Stimulated activated CD4-positive, alpha-beta T cell treated with anti-CD3 and anti-CD28 coated beads, Interleukin-1b, Interleukin-23, amount 100 ng/mL, for 4 hours (primary cell): ENCODE results near the gene CAPN12.
"Not testable (repeated sequence)": the region's sequence is repeated elsewhere in the genome, so short reads cannot be mapped to it uniquely, and the experiment has no call there.

ENCODE experiments used
- DNase-seq, 2 donors: peaks; one replicate each; pipeline ENCODE4 v3.0.0-alpha.2; 2020; ENCODE audit warnings: low read depth in 2 of 2

CAPN12 gene, protein sequence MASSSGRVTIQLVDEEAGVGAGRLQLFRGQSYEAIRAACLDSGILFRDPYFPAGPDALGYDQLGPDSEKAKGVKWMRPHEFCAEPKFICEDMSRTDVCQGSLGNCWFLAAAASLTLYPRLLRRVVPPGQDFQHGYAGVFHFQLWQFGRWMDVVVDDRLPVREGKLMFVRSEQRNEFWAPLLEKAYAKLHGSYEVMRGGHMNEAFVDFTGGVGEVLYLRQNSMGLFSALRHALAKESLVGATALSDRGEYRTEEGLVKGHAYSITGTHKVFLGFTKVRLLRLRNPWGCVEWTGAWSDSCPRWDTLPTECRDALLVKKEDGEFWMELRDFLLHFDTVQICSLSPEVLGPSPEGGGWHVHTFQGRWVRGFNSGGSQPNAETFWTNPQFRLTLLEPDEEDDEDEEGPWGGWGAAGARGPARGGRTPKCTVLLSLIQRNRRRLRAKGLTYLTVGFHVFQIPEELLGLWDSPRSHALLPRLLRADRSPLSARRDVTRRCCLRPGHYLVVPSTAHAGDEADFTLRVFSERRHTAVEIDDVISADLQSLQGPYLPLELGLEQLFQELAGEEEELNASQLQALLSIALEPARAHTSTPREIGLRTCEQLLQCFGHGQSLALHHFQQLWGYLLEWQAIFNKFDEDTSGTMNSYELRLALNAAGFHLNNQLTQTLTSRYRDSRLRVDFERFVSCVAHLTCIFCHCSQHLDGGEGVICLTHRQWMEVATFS

DNA sequence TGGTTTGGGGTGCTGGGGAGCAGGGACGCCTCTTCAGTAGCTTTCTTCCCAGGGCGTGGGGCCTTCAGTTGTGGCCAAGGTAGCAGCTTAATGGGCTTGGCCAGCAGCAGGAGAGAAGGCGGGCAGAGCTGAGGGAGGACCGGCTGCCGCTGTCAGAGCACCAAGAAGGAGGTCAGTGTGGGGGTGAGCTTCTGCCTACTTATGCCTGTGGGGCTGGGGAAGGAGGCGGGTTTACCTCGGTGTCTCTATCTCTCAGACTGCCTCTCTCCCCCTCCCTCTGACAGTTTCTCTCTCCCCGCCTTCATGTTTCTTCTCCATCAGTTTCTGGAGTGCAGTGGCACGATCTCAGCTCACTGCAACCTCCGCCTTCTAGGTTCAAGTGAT, at the start of gene CAPN12:
CAPN12 (minus strand) TSS at position 177 of the 384 bp plus-strand sequence. CDS start 309 bp downstream, outside the sequence.
- no peak for DNase-seq

DNA sequence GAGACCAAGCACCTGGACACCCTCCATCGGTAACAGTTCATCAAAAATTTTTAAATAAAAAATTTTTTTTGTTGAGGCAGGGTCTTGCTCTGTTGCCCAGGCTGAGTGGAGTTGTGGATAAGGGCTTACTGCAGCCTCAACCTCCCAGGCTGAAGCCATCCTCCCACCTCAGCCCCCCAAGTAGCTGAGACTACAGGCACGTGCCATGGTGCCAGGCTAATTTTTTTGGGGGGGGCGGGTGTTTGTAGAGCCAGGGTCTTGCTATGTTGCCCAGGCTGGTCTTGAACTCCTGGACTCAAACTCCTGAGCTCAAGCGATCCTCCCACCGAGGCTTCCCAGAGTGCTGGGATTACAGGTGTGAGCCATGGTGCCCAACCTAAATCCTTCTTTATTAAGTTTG, 49.4 kb upstream of the CAPN12 start:
- no peak for DNase-seq

DNA sequence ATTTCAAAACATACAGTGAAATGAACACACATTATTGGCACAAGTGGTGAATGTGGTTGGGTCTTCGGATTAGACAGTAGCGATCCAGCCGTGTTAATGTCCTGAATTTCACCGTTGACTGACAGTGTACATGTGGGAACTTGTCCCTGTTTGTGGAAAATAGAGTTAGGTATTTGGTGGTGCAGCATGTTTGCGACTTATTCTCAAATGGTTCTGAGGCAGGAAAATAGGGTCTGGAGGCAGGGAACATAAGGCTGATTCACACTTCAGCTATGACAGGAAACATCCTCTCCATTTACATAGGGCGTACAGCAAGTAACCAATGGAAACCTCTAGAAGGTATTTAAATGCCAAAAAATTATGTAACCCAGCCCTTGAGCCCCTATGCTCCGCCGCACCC, 48.9 kb upstream of the CAPN12 start:
- no peak for DNase-seq

DNA sequence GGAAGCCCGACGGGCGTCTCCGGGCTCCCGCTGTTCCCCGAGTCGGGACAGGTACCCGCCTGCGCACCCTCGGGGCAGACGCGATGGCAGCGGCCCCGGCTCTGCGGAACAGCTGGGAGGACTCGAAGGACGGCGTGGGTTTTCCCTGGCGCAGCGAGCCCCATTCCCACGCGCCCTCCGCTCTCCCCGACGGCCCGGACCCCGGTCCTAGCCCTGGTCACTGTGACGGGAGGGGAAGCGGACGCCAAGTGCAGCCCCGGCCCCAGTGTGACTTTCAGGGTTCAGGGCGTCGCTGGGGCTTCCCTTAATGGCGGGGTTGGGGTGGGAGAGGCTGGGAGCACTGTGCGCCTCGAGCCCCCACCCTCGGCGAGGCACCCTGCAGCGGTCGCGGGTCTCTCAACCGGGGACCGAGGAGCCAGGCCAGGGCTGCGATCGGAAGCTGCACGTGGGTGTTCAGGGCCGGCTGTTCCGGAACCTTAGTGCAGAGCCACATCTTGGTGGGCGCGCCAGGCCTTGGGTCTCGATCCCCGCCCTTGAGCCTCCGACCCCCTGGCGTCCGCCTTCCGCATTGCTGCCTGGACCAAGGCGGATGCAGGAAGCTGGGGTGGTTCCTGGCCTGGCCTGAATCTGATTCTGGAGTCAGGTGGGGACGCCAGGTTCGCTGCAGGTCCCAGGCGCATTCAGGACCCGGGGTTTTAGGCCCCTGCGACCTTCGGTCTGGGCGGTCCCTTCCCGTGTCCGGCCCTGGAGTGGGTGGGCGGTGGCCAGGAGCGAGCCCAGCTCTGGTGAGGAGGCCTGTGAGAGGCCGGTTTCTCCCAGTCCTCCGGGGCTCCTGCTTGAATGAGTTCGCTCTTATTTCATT, 48.2 kb upstream of the CAPN12 start:
- DNase-seq: peak; percentile 8 to 19

DNA sequence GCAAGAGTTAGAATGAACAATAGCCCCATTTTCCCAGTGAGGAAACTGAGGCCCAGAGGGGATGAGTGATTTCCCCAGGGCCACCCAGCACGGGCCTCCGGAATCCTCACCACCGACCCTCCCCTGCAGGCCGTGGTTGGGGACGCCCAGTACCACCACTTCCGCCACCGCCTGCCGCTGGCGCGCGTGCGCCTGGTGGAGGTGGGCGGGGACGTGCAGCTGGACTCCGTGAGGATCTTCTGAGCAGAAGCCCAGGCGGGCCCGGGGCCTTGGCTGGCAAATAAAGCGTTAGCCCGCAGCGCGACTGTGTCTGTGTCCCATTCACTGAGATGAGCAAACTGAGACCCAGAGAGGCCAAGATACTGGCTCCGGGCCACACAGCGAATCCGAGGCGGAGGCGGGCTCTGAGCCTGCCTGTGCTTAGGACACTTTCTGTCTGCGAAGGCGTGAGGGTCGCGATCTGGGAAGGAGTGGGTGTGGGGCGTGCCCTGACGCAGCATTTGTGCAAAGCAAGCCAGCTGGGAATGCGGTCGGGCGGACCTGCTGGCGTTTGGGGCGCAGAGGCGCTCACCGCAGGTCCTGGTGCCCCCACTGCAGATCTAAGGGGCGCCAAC, 47.3 kb upstream of the CAPN12 start:
- DNase-seq: not testable (repeated sequence)

DNA sequence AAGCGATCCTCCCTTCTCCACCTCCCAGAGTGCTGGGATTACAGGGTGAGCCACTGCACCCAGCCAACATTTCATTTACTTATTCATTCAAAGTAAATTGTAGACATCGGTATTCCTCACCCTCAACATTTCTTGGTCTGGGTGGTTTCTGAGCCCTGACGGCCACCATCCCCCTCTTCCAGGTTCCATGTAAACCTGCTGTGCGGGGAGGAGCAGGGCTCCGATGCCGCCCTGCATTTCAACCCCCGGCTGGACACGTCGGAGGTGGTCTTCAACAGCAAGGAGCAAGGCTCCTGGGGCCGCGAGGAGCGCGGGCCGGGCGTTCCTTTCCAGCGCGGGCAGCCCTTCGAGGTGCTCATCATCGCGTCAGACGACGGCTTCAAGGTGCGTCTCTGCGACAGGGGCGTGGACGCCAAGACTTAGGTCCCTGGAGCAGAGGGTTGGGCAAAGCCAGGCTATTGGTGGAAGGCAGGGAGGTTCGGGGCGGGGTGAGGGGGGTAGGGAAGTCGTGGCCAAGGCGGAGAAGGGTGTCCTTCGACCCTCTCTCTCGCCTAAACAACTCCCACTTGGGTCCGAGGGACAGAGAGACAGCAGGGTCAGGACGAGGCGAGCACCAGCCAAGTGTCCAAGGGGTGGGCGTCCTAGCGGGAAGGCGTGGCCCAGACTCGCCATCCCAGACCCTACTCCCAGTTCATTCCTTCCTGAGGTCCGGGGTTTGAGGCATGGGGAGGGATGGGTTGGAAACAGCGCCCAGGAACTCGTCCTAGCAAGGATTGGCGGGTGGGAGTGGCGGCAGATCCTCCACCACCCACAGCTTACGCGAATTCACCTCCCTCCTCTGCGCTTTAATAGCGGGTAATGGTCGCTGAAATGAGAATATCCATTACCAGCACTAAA, 46.5 kb upstream of the CAPN12 start:
- not testable (repeated sequence) for DNase-seq

DNA sequence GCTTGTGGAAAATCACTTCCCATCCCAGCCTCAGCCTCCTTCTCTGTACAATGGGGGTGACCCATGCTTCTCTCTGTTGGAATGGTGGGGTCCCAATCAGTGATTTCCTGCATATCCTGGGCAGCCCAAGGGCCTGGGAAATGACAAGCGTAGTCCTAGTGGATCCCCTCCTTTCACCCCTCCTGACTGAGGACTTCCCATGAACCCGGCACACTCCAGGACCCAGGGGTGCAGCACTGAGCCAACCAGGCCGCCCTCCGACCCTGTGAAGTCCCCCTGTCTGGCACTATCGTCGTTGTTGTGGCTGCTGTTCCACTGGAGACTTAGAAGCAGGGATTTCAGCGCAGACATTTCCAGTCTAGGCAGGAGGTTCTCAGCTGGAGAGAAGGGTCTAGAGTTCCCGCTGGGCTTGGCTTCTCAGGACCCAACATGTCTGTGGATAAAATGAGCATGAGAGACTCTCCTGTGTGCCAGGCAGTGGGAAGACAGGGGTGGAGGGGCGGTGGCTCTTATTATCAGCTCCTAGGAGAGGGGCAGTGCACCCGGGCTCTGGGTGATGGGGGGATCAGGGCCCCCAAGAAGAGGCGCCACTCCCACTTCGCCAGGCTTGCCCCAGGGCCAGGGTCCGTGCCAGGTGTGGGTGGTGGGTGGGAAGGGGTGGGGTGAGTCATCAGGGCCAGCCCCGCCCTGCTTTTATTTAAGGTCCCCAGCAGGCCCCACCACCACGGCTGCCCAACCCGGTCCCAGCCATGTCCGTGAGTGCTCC, 44.4 kb upstream of the CAPN12 start, which contains the start of gene LGALS7B:
LGALS7B (plus strand) TSS at position 723 of the 766 bp plus-strand sequence; CDS start at position 750, 27 bp downstream.
- no peak for DNase-seq

DNA sequence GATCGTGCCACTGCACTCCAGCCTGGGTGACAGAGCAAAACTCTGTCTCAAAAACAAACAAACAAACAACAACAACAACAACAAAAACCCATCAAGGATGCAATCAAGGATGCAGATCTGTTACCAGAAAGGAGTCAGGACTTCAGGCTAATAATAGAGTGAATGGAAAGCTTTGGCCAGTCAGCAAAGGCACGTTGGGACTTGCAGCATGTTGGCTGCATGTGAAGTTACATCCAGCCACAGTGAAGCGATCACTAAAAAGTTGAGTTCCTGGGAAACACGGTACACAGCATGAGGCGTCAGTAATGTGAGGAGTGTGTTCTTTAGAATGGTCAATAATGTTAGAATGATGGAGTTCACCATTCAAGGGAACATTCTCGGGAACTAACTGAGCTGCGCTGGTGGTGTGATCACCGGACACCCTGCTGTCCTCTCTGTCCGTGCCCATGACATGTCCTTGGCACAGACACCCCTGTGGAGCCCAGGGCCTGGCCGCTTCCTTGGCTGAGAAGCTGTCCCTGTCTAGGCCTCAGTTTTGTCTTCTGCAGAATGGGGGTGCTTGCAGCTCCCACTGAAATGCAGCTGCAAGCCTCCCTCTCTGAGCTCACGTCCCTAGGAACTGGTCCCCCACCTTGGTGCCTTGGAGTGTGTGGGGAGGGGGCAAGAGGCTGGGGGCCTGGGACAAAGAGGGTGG, 42.4 kb upstream of the CAPN12 start:
- DNase-seq: no peak

DNA sequence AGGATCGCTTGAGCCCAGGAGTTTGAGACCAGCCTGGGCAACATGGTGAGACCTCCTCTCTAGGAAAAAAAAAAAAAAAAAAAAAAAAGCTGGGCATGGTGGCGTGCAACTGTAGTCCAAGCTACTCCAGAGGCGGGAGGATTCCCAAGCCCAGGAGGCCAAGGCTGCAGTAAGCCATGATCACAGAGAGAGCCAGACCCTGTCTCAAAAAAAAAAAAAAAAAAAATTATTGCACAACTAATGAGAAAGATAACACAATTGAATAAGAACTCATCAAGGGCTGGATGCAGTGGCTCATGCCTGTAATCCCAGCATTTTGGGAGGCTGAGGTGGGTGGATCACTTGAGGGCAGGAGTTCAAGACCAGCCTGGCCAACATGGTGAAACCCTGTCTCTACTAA, 41.8 kb upstream of the CAPN12 start:
- DNase-seq: not testable (repeated sequence)

DNA sequence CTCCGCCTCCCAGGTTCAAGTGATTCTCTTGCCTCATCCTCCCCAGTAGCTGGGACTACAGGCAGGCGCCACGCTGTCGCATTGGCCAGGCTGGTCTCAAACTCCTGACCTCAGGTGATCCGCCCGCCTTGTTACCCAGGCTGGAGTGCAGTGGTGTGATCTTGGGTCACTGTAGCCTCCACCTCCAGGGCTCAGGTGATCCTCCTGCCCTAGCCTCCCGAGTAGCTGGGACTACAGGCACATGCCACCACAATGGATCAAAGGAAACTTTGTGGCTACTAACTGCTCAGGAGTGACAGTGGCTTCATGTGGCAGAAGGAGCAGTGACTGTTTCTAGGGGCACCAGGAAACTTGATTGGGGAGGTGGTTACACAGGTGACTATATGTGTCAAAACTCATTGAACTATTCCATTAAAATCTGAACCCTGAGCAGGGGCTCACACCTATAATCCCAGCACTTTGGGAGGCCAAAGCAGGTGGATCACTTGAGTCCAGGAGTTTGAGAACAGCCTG, 41.0 kb upstream of the CAPN12 start:
- no peak for DNase-seq

DNA sequence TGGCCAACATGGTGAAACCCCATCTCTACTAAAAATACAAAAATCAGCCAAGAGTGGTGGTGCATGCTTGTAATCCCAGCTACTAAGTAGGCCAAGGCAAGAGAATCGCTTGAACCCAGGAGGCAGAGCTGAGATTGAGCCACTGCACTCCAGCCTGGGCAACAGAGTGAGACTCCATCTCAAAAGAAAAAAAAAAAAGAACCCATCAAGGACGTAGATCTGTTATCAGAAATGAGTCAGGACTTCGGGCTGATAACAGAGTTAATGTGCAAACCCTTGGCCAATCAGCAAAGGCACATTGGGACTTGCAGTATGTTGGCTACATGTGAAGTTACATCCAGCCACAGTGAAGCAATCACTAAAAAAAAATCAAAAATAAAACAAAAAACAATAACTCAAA, 40.0 kb upstream of the CAPN12 start:
- DNase-seq: no peak

DNA sequence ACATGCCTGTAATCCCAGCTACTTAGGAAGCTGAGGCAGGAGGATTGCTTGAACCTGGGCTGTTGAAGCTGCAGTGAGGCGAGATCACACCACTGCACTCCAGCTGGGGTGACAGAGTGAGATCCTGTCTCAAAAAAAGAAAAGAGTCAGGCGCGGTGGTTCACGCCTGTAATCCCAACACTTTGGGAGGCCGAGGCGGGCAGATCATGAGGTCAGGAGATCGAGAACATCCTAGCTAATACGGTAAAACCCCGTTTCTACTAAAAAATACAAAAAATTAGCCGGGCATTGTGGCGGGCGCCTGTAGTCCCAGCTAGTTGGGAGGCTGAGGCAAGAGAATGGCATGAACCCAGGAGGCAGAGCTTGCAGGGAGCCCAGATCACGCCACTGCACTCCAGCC, 37.9 kb upstream of the CAPN12 start:
- DNase-seq: not testable (repeated sequence)

DNA sequence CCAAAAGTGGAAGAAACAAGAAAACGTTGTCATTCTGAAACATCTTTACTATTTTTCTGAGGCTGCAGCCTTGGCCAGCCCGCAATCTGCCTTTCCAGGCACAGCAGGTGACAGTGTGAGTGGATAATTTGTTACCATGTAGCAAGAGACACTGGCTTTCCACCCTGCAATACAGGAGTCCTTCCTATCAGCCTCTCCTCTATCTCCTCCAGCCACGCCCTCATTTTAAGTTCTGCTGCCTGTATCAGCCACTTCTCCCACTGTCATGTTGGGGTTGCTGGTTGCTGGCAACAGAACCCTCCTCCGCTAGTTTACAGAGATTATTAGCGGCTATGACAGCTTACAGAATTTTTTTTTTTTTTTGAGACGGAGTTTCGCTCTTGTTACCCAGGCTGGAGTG, 36.8 kb upstream of the CAPN12 start:
- DNase-seq: no peak

DNA sequence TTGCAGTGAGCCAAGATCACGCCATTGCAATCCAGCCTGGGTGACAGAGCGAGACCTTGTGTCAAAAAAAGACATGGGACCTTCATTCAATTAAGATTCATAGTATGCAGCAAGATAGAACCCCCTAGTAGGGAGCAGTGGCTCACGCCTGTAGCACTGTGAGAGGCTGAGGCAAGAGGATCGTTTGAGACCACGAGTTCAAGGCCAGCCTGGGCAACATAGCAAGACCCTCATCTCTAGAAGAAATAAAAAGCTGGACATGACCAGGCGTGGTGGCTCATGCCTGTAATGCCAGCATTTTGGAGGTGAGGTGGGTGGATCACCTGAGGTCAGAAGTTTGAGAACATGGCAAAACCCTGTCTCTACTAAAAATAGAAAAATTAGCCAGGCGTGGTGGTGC, 36.2 kb upstream of the CAPN12 start:
- DNase-seq: no peak

DNA sequence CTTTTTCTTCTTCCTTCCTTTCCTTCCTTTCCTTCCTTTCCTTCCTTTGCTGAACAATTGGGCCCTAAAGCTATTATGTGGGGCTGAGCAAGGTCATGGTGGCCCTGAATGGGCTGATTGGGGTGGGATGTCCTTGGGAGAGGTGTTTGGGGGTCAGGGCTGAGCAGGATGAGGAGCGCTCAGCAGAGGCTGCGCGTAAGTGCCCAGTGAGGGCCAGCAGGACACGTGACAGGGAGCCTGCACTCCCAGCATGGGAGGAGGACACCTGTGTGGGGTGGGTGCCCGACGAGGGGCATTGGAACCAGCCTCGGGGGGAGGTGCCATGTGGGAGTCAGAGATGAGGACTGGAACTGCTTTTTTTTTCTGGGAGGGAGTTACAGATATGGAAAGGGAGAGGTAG, 34.5 kb upstream of the CAPN12 start:
- DNase-seq: no peak

DNA sequence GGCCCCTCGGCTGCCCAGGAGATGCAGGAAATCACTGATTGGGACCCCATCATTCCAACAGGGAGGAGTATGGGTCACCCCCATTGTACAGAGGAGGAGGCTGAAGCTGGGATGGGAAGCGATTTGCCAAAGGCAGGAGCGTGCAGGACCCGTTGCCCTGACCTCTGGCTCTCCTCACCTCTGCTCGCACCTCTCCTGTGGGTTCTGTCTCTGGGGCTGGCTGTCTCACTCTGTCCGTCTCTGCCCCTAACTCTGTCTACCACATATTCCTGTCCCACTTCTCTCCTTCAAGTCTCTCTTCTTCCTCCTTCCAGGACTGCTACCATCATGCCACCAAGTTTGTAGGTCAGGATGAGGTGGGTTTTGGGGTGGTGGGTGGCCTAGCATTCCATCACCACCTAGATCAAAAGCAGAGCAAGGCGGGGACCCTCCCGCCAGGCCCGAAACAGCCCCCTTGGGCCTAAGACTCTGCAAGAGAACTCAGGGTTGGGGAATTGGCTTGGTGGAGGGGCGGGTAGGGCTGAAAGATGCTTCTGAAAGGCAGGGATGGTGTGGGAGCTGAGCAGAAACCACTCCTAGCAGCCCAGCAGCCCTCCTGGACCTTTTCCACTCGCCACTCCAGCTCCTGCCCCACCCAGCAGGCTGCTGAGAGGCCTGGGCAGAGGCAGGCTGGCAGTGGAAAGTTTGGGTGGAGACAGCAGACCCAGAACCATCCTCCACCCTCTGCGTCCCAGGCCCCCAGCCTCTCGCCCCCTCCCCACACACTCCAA, 30.1 kb upstream of the CAPN12 start:
- DNase-seq: no peak

DNA sequence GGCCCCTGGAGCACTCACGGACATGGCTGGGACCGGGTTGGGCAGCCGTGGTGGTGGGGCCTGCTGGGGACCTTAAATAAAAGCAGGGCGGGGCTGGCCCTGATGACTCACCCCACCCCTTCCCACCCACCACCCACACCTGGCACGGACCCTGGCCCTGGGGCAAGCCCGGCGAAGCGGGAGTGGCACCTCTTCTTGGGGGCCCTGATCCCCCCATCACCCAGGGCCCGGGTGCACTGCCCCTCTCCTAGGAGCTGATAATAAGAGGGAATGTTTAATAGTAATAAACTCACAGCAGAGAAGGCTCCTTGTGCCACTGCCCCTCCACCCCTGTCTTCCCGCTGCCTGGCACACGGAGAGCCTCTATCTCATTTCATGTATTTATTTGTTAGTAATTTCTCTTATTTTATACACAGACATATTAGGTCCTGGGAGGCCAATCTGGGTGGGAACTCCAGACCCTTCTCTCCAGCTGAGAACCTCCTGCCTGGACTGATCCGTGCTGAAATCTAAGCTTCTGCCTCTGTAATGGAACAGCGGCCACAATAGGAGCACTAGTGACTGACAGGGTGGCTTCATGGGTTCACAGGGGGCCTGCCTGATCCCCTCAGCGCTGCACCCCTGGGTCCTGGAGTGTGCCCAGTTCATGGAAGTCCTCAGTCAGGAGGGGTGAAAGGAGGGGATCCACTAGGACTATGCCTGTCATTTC, 29.3 kb upstream of the CAPN12 start, which contains the start of gene LGALS7:
LGALS7 (minus strand) TSS at position 49 of the 709 bp plus-strand sequence; CDS start at position 24, 25 bp downstream.
- DNase-seq: no peak
